GM06990 (cell line): Measurements from ENCODE around the gene C19orf73.
"Not testable (repeated sequence)": the region's sequence is repeated elsewhere in the genome, so short reads cannot be mapped to it uniquely, and the experiment has no call there.

Source experiments
- DNase-seq: peaks from one replicate; pipeline ENCODE4 v3.0.0-alpha.2; 2011; ENCODE audit not compliant: insufficient read length; ENCODE audit errors: extremely low read depth
- H3K27me3 ChIP-seq: replicated peaks from 2 replicates; pipeline ENCODE4 v1.6.0; 2011; ENCODE audit warnings: low read length; ENCODE audit not compliant: control insufficient read depth, insufficient read depth
- H3K36me3 ChIP-seq: 2 replicates; pipeline ENCODE4 v1.5.1; 2011; ENCODE audit warnings: low read length; ENCODE audit not compliant: control insufficient read depth, insufficient read depth
- H3K4me3 ChIP-seq: replicated peaks from 2 replicates; pipeline ENCODE4 v1.5.1; 2011; ENCODE audit warnings: low read depth, mild to moderate bottlenecking, control low read depth, low read length
- CTCF ChIP-seq: IDR thresholded peaks from 2 replicates; pipeline ENCODE4 v1.5.1; 2011; ENCODE audit warnings: low read length, control low read depth, mild to moderate bottlenecking, inconsistent platforms; ENCODE audit not compliant: insufficient read depth, poor library complexity, severe bottlenecking

C19orf73 gene

GRCh38 chr19:49084206-49085019, 34.5 kb downstream of the C19orf73 start:
- Histone ChIP-seq H3K27me3 (no peaks in the 10 kb centered on the region), H3K36me3 (peaks cover 6% of the 10 kb centered on the region), H3K4me3 (peak overlapping the region; percentile 97)
- TF ChIP-seq CTCF = no peak
- DNase-seq = no peak

GRCh38 chr19:49081273-49081672, 37.7 kb downstream of the C19orf73 start:
- DNase-seq = no peak
- Histone ChIP-seq H3K27me3 (no peaks in the 10 kb centered on the region), H3K4me3 (no peak overlapping the region), H3K36me3 (no peaks in the 10 kb centered on the region)
- no peak for TF ChIP-seq CTCF

GRCh38 chr19:49080392-49080791, 38.6 kb downstream of the C19orf73 start:
- H3K27me3 ChIP-seq = no peaks in the 10 kb centered on the region
- H3K36me3 ChIP-seq = no peaks in the 10 kb centered on the region
- no peak for TF ChIP-seq CTCF
- DNase-seq = no peak
- H3K4me3 ChIP-seq = no peak overlapping the region

GRCh38 chr19:49074869-49075268, 44.1 kb downstream of the C19orf73 start:
- not testable (repeated sequence) for H3K36me3 ChIP-seq, H3K4me3 ChIP-seq, DNase-seq, H3K27me3 ChIP-seq
- TF ChIP-seq CTCF = peak; percentile 65

GRCh38 chr19:49073514-49074378, 45.2 kb downstream of the C19orf73 start:
- H3K4me3 ChIP-seq = no peak overlapping the region
- no peak for DNase-seq
- no peaks in the 10 kb centered on the region for H3K36me3 ChIP-seq
- TF ChIP-seq CTCF = peak; percentile 46
- H3K27me3 ChIP-seq = no peaks in the 10 kb centered on the region
